Measurements from ENCODE around the gene GSG1L2. TPM values are rescaled to one million over a fixed set of nuclear protein-coding genes. Genes with fewer than 3 reads are reported as not detected.

The GSG1L2 gene
- total and polyA plus RNA-seq, 2 of the 13 experiments (the other 11 are each of a cell fraction or from before 2014, with no cell fraction given): not detected

DNA sequence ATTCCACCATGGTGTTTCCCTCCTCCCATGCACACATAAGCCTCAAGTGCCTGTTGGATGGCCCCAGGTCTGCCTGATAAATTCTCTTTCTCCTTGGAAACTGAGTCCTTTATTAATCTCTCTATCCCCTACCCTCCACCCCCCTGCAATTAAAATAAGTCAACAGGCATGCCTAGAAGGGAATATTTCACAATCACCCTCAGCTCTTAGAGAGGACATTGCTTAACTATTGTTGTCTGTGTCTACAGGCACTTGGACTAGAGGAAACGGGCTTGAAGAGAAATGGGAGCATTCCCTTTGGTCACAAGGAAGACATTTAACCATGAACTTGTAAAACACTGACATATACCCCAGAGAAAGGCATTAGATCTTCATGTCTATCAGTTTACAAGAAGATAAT, 43.7 kb upstream of the GSG1L2 start:
- in situ Hi-C loops (cut with HindIII; ENCODE audit: extremely low pct_ligation_motif_present, low pct_unique_long_range_greater_than_20kb) (no loop called here), intact Hi-C loops (cut with micrococcal nuclease; ENCODE audit: unreplicated experiment) (no loop called here)
- ChIA-PET POLR2A (no interaction called here), CTCF (ENCODE audit: low intra/inter-chr PET ratio, low total read pairs) (no interaction called here)
- Histone ChIP-seq H3K9me3 (ENCODE audit: low read length) (no peaks in the 10 kb centered on the region), H3K9ac (ENCODE audit: insufficient read depth, low read depth, low read length) (no peak overlapping the region), H3K79me2 (ENCODE audit: insufficient read depth, low read length) (no peaks in the 10 kb centered on the region), H2AFZ (ENCODE audit: low read length) (no peak overlapping the region), H3K36me3 (replicated peaks in 1 of 2; ENCODE audit: control insufficient read depth in 1 of 2, insufficient read depth in 2 of 2, low read length in 2 of 2) (no peaks in the 10 kb centered on the region), H3K4me1 (ENCODE audit: insufficient read depth, low read length) (no peaks in the 10 kb centered on the region), H4K20me1 (ENCODE audit: insufficient read depth, low read length) (no peaks in the 10 kb centered on the region), H3K4me3 (replicated peaks in 1 of 3; ENCODE audit: insufficient read depth in 1 of 3, low read depth in 2 of 3, low read length in 3 of 3) (no peak overlapping the region), H3K27ac (ENCODE audit: extremely low read length, insufficient read depth, low read length) (no peak overlapping the region), H3K27me3 (ENCODE audit: control insufficient read depth in 1 of 2, insufficient read depth in 2 of 2, low read length in 2 of 2) (no peaks in the 10 kb centered on the region), H3K4me2 (ENCODE audit: low read depth, low read length) (no peak overlapping the region)
- no peak for FAIRE-seq
- TF ChIP-seq CEBPB (IDR thresholded peaks at IDR 0.05; ENCODE audit: borderline replicate concordance, low read depth, low read length) (peak; percentile 83; the same call in 1 of the 2 replicates), RELA (CRISPR knock-in tag; IDR thresholded peaks at IDR 0.05) (no peak)
- TF ChIP-seq, protein P1, sequence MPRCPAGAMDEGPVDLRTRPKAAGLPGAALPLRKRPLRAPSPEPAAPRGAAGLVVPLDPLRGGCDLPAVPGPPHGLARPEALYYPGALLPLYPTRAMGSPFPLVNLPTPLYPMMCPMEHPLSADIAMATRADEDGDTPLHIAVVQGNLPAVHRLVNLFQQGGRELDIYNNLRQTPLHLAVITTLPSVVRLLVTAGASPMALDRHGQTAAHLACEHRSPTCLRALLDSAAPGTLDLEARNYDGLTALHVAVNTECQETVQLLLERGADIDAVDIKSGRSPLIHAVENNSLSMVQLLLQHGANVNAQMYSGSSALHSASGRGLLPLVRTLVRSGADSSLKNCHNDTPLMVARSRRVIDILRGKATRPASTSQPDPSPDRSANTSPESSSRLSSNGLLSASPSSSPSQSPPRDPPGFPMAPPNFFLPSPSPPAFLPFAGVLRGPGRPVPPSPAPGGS (CRISPR knock-in tag; IDR thresholded peaks at IDR 0.05): no peak
- TF ChIP-seq, protein P2, sequence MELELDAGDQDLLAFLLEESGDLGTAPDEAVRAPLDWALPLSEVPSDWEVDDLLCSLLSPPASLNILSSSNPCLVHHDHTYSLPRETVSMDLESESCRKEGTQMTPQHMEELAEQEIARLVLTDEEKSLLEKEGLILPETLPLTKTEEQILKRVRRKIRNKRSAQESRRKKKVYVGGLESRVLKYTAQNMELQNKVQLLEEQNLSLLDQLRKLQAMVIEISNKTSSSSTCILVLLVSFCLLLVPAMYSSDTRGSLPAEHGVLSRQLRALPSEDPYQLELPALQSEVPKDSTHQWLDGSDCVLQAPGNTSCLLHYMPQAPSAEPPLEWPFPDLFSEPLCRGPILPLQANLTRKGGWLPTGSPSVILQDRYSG (CRISPR knock-in tag; IDR thresholded peaks at IDR 0.05): no peak
- no peak for ATAC-seq
- WGBS (ENCODE audit: low lambda C conversion rate): 0% methylated on average over 1 of the region's 1 CpG
- BruUV-seq (replicated peaks): no TSS peak
- no peak for DNase-seq (ENCODE audit: low spot score)

DNA sequence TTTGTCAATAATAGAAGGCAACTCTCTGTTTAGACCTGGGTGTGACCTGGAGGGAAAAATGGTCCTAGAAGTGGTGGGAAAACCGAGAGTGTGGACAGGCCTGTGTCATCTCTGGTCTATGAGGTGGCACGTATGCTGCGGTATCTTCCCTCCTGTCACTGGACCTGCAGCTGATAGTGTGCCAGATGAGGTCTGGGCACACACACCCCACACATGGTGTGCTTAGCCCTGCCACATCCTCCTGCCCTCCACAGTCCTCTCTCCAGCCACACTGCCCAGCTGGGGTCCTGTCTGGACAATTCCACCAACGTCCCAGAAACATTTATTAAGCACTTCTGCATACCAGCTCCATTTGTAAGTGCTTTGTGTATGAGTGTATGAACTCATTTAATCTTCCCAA, 41.1 kb upstream of the GSG1L2 start:
- intact Hi-C loops (cut with micrococcal nuclease; ENCODE audit: unreplicated experiment) (no loop called here), in situ Hi-C loops (cut with HindIII; ENCODE audit: extremely low pct_ligation_motif_present, low pct_unique_long_range_greater_than_20kb) (no loop called here)
- DNase-seq (ENCODE audit: low spot score) (no peak), FAIRE-seq (no peak), ATAC-seq (no peak)
- Histone ChIP-seq H3K27ac (ENCODE audit: extremely low read length, insufficient read depth, low read length) (no peak overlapping the region), H3K79me2 (ENCODE audit: insufficient read depth, low read length) (no peaks in the 10 kb centered on the region), H3K4me2 (ENCODE audit: low read depth, low read length) (no peak overlapping the region), H3K9ac (ENCODE audit: insufficient read depth, low read depth, low read length) (no peak overlapping the region), H3K9me3 (ENCODE audit: low read length) (no peaks in the 10 kb centered on the region), H4K20me1 (ENCODE audit: insufficient read depth, low read length) (no peaks in the 10 kb centered on the region), H3K4me1 (ENCODE audit: insufficient read depth, low read length) (no peaks in the 10 kb centered on the region), H2AFZ (ENCODE audit: low read length) (no peak overlapping the region), H3K36me3 (replicated peaks in 1 of 2; ENCODE audit: control insufficient read depth in 1 of 2, insufficient read depth in 2 of 2, low read length in 2 of 2) (no peaks in the 10 kb centered on the region), H3K4me3 (replicated peaks in 1 of 3; ENCODE audit: insufficient read depth in 1 of 3, low read depth in 2 of 3, low read length in 3 of 3) (no peak overlapping the region), H3K27me3 (ENCODE audit: control insufficient read depth in 1 of 2, insufficient read depth in 2 of 2, low read length in 2 of 2) (no peaks in the 10 kb centered on the region)
- POLR2A ChIA-PET: no interaction called here
- 24% methylated on average over 4 of the region's 4 CpGs for WGBS (ENCODE audit: low lambda C conversion rate)
- BruUV-seq (replicated peaks): no TSS peak
- CTCF ChIA-PET (ENCODE audit: low intra/inter-chr PET ratio, low total read pairs): no interaction called here
- no peak for TF ChIP-seq ZNF543 (CRISPR knock-in tag; IDR thresholded peaks at IDR 0.05)
- no peak for TF ChIP-seq ZC3H4 (CRISPR knock-in tag; IDR thresholded peaks at IDR 0.05; ENCODE audit: borderline replicate concordance)
- no peak for TF ChIP-seq ZMYM2 (CRISPR knock-in tag; IDR thresholded peaks at IDR 0.05)
- no peak for TF ChIP-seq ZNF33B (CRISPR knock-in tag; IDR thresholded peaks at IDR 0.05)
- TF ChIP-seq FOSL1 (CRISPR knock-in tag; IDR thresholded peaks at IDR 0.05; ENCODE audit: borderline replicate concordance): no peak
- TF ChIP-seq POLR2AphosphoS2 (IDR thresholded peaks at IDR 0.05; ENCODE audit: low read depth, low read length): no peak
- no peak for TF ChIP-seq LCORL (IDR thresholded peaks at IDR 0.05)
- no peak for TF ChIP-seq LCORL (CRISPR knock-in tag; IDR thresholded peaks at IDR 0.05)
- TF ChIP-seq, protein P3, sequence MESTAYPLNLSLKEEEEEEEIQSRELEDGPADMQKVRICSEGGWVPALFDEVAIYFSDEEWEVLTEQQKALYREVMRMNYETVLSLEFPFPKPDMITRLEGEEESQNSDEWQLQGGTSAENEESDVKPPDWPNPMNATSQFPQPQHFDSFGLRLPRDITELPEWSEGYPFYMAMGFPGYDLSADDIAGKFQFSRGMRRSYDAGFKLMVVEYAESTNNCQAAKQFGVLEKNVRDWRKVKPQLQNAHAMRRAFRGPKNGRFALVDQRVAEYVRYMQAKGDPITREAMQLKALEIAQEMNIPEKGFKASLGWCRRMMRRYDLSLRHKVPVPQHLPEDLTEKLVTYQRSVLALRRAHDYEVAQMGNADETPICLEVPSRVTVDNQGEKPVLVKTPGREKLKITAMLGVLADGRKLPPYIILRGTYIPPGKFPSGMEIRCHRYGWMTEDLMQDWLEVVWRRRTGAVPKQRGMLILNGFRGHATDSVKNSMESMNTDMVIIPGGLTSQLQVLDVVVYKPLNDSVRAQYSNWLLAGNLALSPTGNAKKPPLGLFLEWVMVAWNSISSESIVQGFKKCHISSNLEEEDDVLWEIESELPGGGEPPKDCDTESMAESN (CRISPR knock-in tag; conservative IDR thresholded peaks at IDR 0.05): no peak
- TF ChIP-seq ZNF160 (CRISPR knock-in tag; IDR thresholded peaks at IDR 0.05): no peak
- TF ChIP-seq, protein P4, sequence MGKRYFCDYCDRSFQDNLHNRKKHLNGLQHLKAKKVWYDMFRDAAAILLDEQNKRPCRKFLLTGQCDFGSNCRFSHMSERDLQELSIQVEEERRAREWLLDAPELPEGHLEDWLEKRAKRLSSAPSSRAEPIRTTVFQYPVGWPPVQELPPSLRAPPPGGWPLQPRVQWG (CRISPR knock-in tag; IDR thresholded peaks at IDR 0.05; ENCODE audit: borderline replicate concordance, low read depth): no peak
